Neural progenitor cell (in vitro differentiated cells): ENCODE results near the gene MEIS2. TPM values are rescaled to one million over a fixed set of nuclear protein-coding genes. Genes with fewer than 3 reads are reported as not detected.

ENCODE experiments used
- DNase-seq: peaks from one replicate; pipeline ENCODE4 v3.0.0-alpha.2; 2016; ENCODE audit warnings: low spot score
- H2AFZ ChIP-seq: fragments of 200-600 bp; sonication (generic); replicated peaks from 2 replicates; pipeline ENCODE4 v1.6.1; 2016; ENCODE audit warnings: antibody characterized with exemption
- H3F3A ChIP-seq: fragments of 200-600 bp; sonication (generic); 2 replicates; pipeline ENCODE4 v1.6.1; 2016; ENCODE audit warnings: antibody characterized with exemption, low read depth
- H3K27ac ChIP-seq: fragments of 200-600 bp; sonication (generic); 2 replicates; pipeline ENCODE4 v1.5.1; 2016; ENCODE audit warnings: mild to moderate bottlenecking
- H3K27me3 ChIP-seq: fragments of 200-600 bp; sonication (generic); 2 replicates; pipeline ENCODE4 v1.6.1; 2016; ENCODE audit warnings: mild to moderate bottlenecking, moderate library complexity
- H3K36me3 ChIP-seq: fragments of 200-600 bp; sonication (generic); 2 replicates; pipeline ENCODE4 v1.5.1; 2016
- H3K4me1 ChIP-seq: fragments of 200-600 bp; sonication (generic); 2 replicates; pipeline ENCODE4 v1.6.1; 2016; ENCODE audit warnings: mixed run types
- H3K4me2 ChIP-seq: fragments of 200-600 bp; sonication (generic); 2 replicates; pipeline ENCODE4 v1.6.1; 2016
- H3K4me3 ChIP-seq: fragments of 200-600 bp; sonication (generic); 2 replicates; pipeline ENCODE4 v1.5.1; 2016
- H3K79me2 ChIP-seq: fragments of 200-600 bp; sonication (generic); 2 replicates; pipeline ENCODE4 v1.6.1; 2016; ENCODE audit warnings: low read depth
- H3K9ac ChIP-seq: fragments of 200-600 bp; sonication (generic); 2 replicates; pipeline ENCODE4 v1.6.1; 2016
- H3K9me3 ChIP-seq: fragments of 200-600 bp; sonication (generic); 2 replicates; pipeline ENCODE4 v1.5.1; 2016; ENCODE audit warnings: low read depth
- H4K20me1 ChIP-seq: fragments of 200-600 bp; sonication (generic); 2 replicates; pipeline ENCODE4 v1.6.1; 2016; ENCODE audit warnings: low read depth
- H3K27ac Mint-ChIP-seq: 3 replicates; pipeline ENCODE4 v1.8.0; 2021; ENCODE audit warnings: mixed read lengths
- H3K27me3 Mint-ChIP-seq: 2 replicates; pipeline ENCODE4 v1.8.0; 2022; ENCODE audit warnings: low read depth, mild to moderate bottlenecking, inconsistent platforms, moderate library complexity, mixed read lengths; ENCODE audit not compliant: insufficient read depth
- H3K36me3 Mint-ChIP-seq: 3 replicates; pipeline ENCODE4 v1.8.0; 2021; ENCODE audit warnings: mixed read lengths
- H3K4me1 Mint-ChIP-seq: 3 replicates; pipeline ENCODE4 v1.8.0; 2021; ENCODE audit warnings: mixed read lengths
- H3K4me3 Mint-ChIP-seq: 3 replicates; pipeline ENCODE4 v1.8.0; 2021; ENCODE audit warnings: mild to moderate bottlenecking, moderate library complexity, mixed read lengths
- H3K9me3 Mint-ChIP-seq: 3 replicates; pipeline ENCODE4 v1.8.0; 2020; ENCODE audit warnings: mixed read lengths
- CTCF ChIP-seq: fragments of 200-600 bp; sonication (generic); IDR thresholded peaks from 2 replicates; pipeline ENCODE4 v1.5.1; 2017; ENCODE audit warnings: antibody characterized with exemption, mild to moderate bottlenecking
- EZH2 ChIP-seq: fragments of 200-600 bp; sonication (generic); IDR thresholded peaks from 2 replicates; pipeline ENCODE4 v1.6.1; 2017; ENCODE audit warnings: antibody characterized with exemption, mild to moderate bottlenecking, moderate library complexity
- EZH2phosphoT487 ChIP-seq: fragments of 200-600 bp; sonication (generic); IDR thresholded peaks from 2 replicates; pipeline ENCODE4 v1.6.1; 2017; ENCODE audit warnings: antibody characterized with exemption
- total RNA-seq: library from RNA; depleted of rRNA; stranded (reverse); fragments of >200 nt; gene quantifications from 2 replicates; pipeline ENCODE4 v1.2.3, GENCODE V29; 2015; ENCODE audit warnings: low replicate concordance

The MEIS2 gene
- total RNA-seq, 1 donor from 2014 or later: 18.3 TPM

GRCh38 chr15:36882056-36882455 is 218.3 kb downstream of the MEIS2 start:
- no peak overlapping the region for H3K4me3 Mint-ChIP-seq
- peaks cover 63% of the 10 kb centered on the region for H3K4me1 ChIP-seq
- H3K27ac ChIP-seq: no peak overlapping the region

GRCh38 chr15:36881516-36881915 is 218.8 kb downstream of the MEIS2 start:
- Histone ChIP-seq H3F3A (peaks cover 50% of the 10 kb centered on the region), H3K4me2 (no peak overlapping the region), H2AFZ (no peak overlapping the region), H3K9me3 (no peaks in the 10 kb centered on the region), H3K36me3 (no peaks in the 10 kb centered on the region), H3K27ac (no peak overlapping the region), H3K4me3 (no peak overlapping the region), H3K79me2 (no peaks in the 10 kb centered on the region), H3K9ac (no peak overlapping the region), H3K4me1 (peaks cover 63% of the 10 kb centered on the region), H4K20me1 (peaks cover 58% of the 10 kb centered on the region), H3K27me3 (peaks cover 100% of the 10 kb centered on the region)
- Mint-ChIP-seq H3K27me3 (peaks cover 97% of the 10 kb centered on the region), H3K4me1 (peaks cover 39% of the 10 kb centered on the region), H3K9me3 (no peaks in the 10 kb centered on the region), H3K27ac (no peak overlapping the region), H3K36me3 (no peaks in the 10 kb centered on the region), H3K4me3 (no peak overlapping the region)
- no peak for DNase-seq
- TF ChIP-seq EZH2 (no peak), EZH2phosphoT487 (no peak), CTCF (no peak)

More at GRCh38 chr15:36882056-36882455, 218.3 kb downstream of the MEIS2 start:
- Histone ChIP-seq H3K27me3 (peaks cover 100% of the 10 kb centered on the region), H3K79me2 (no peaks in the 10 kb centered on the region), H3K4me3 (no peak overlapping the region), H3F3A (peaks cover 53% of the 10 kb centered on the region), H4K20me1 (peaks cover 64% of the 10 kb centered on the region), H3K9ac (no peak overlapping the region), H3K4me2 (no peak overlapping the region), H2AFZ (no peak overlapping the region), H3K36me3 (no peaks in the 10 kb centered on the region), H3K9me3 (no peaks in the 10 kb centered on the region)
- TF ChIP-seq EZH2phosphoT487 (no peak), EZH2 (no peak), CTCF (no peak)
- peaks cover 43% of the 10 kb centered on the region for H3K4me1 Mint-ChIP-seq
- no peaks in the 10 kb centered on the region for H3K9me3 Mint-ChIP-seq
- no peaks in the 10 kb centered on the region for H3K36me3 Mint-ChIP-seq
- DNase-seq: peak; percentile 32
- no peak overlapping the region for H3K27ac Mint-ChIP-seq
- peaks cover 99% of the 10 kb centered on the region for H3K27me3 Mint-ChIP-seq

GRCh38 chr15:36880913-36881460 is 219.4 kb downstream of the MEIS2 start:
- H3K4me2 ChIP-seq: peak overlapping the region; percentile 77
- H3K4me3 ChIP-seq: peak overlapping the region; percentile 38
- H3K9ac ChIP-seq: no peak overlapping the region
- H3F3A ChIP-seq: peaks cover 45% of the 10 kb centered on the region
- H3K9me3 ChIP-seq: no peaks in the 10 kb centered on the region
- Mint-ChIP-seq H3K4me3 (peak overlapping the region; percentile 72), H3K27me3 (peaks cover 94% of the 10 kb centered on the region), H3K9me3 (no peaks in the 10 kb centered on the region), H3K36me3 (no peaks in the 10 kb centered on the region), H3K27ac (no peak overlapping the region), H3K4me1 (peaks cover 38% of the 10 kb centered on the region)
- TF ChIP-seq EZH2 (peak; percentile 56), EZH2phosphoT487 (no peak), CTCF (no peak)
- H2AFZ ChIP-seq: no peak overlapping the region
- peaks cover 54% of the 10 kb centered on the region for H4K20me1 ChIP-seq
- H3K4me1 ChIP-seq: peaks cover 57% of the 10 kb centered on the region
- H3K27me3 ChIP-seq: peaks cover 100% of the 10 kb centered on the region
- no peak overlapping the region for H3K27ac ChIP-seq
- no peaks in the 10 kb centered on the region for H3K36me3 ChIP-seq
- DNase-seq: no peak
- no peaks in the 10 kb centered on the region for H3K79me2 ChIP-seq
